HFF-Myc (cell line): ENCODE results near the gene CXorf38.

Experiments used
- DNase-seq: peaks from one replicate; pipeline ENCODE4 v3.0.0-alpha.2; 2011; ENCODE audit warnings: low read depth; ENCODE audit errors: extremely low read depth
- H3K4me3 ChIP-seq: replicated peaks from 2 replicates; pipeline ENCODE4 v1.5.1; 2011; ENCODE audit warnings: low read depth, mild to moderate bottlenecking, control low read depth, low read length
- CTCF ChIP-seq: IDR thresholded peaks from 2 replicates; pipeline ENCODE4 v1.5.1; 2012; ENCODE audit warnings: mild to moderate bottlenecking, low read depth, low read length, control low read depth; ENCODE audit errors: missing control alignments

CXorf38 gene

DNA sequence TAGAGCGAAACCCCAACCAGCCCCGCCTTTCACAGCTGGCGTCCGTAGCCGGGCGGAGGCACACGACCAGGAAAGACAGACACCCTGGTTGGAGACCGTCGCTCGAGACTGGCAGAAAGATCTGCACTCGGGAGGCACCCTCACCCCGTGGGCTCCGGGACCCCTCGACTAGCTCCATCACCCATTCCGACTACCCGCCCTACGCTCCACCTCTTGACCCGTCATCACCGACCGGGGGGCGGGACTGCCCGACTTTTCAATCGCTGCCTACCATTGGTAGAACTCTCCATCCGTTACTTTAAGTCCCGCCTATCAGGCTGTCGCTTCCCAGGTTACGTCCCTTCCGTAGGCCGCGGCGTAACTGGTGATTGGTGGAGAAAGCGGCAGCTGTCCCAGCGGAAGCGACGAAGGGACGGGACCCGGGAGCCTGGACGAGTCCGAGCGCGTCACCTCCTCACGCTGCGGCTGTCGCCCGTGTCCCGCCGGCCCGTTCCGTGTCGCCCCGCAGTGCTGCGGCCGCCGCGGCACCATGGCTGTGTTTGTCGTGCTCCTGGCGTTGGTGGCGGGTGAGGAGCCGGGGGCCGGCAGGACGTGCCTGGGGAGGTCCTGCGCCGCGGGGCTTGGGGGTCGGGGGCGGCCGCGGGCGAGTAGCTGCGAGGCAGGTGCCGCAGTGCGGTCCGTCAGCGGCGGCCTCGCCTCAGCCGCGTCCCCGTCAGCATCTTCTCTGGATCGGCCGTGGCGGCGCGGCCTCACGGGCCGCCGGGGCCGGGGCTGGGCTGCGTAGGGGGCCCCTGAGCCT lies 66.6 kb downstream of the CXorf38 start, which contains the start of gene ATP6AP2:
Gene ATP6AP2 (plus strand): TSS at position 434 of the 799 bp plus-strand sequence. CDS start 96 bp downstream, at position 530.
- peak within 1 kb of the TSS; percentile 59 for H3K4me3 ChIP-seq
- TF ChIP-seq CTCF: no peak
- peak; percentile 83 for DNase-seq

DNA sequence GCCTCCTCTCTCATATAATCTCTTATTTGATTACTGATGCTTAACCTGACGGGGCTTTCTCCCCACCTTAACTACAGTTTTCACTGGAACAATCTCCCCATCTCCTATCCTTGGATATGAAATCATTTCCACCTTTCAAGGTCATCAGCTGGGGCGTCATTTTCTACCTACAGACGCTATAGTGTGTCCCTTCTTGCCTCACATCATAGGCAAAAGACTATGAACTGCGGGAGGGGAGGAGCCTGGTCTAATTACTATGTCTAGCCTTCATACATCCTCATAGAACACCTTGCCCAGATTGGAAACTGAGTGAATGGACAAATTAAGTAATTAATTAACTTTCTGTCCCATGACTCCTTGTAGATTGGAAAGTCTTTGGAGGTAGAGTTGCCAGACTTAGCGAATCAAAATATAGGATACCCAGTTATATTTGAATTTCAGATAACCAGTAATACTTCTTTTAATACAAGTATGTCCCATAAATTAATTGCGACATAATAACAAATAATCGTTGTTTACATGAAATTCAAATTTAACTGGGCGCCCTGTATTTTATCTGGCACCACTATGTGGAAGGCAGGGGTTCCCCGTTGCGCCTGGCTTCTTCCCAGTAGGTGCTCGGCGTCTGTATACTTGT lies 67.3 kb downstream of the CXorf38 start:
- TF ChIP-seq CTCF: no peak
- no peak for DNase-seq
- H3K4me3 ChIP-seq: peak overlapping the region; percentile 59

GRCh38 chrX:40579141-40579540 lies 68.2 kb downstream of the CXorf38 start:
- no peak for TF ChIP-seq CTCF
- DNase-seq: no peak
- H3K4me3 ChIP-seq: no peak overlapping the region

DNA sequence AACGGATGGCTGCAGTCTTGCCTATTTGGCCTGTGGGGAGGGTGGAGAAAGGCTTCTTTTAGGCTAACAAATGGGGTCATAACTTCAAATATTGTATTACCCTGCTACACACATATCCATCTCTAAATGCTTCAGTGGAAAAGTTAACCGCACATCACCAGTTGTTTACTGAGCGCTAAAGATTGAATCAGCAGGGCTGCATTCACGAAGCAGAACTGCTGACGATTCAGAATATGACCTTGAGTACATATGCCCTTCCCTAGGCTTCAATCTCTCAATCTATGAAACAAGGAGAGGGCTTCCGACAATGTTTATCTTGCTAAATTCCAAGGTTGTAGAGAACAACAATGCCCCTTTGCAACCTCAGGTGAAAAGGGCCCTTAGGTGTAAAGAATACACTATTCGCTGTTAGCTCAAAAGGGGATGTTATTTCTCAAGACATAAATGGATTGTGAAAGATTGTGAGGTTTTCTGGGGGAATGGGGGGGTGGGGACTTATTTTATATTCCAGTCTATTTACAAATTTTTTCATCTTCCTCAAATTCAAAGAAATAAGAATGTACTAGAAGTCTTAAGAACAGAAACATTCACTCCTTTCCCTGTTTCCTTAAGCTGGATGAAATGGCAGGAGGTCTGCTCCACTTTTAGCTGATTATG lies 69.2 kb downstream of the CXorf38 start:
- TF ChIP-seq CTCF: no peak
- no peak for DNase-seq
- H3K4me3 ChIP-seq: no peak overlapping the region
